GM19397 (cell line): ENCODE results near the gene GTF2IRD1.
"Not testable (repeated sequence)": the region's sequence is repeated elsewhere in the genome, so short reads cannot be mapped to it uniquely, and the experiment has no call there.

Experiments used
- ATAC-seq: cut with Tn5 transposase; IDR thresholded peaks from one replicate; pipeline ENCODE4 v1.9.1; 2021; ENCODE audit warnings: mild to moderate bottlenecking, moderate library complexity; ENCODE audit not compliant: unreplicated experiment

GTF2IRD1 gene

GRCh38 chr7:74453322-74454011 is at the start of gene GTF2IRD1:
TSS of gene GTF2IRD1 (plus strand) at chr7:74453906. CDS start at chr7:74508081, 54,175 bp downstream.
- no peak for ATAC-seq

GRCh38 chr7:74404388-74404700 is 49.4 kb upstream of the GTF2IRD1 start:
- ATAC-seq = no peak

- ATAC-seq = no peak
These were observed 49.0 kb upstream of the GTF2IRD1 start for GRCh38 chr7:74404741-74405140.

- no peak for ATAC-seq
These were observed 48.4 kb upstream of the GTF2IRD1 start for GRCh38 chr7:74405191-74405898.

- ATAC-seq = no peak
These were observed 47.7 kb upstream of the GTF2IRD1 start for GRCh38 chr7:74405899-74406512.

- ATAC-seq = no peak
These were observed 45.7 kb upstream of the GTF2IRD1 start for GRCh38 chr7:74407958-74408357.

- ATAC-seq = no peak
These were observed 44.1 kb upstream of the GTF2IRD1 start for GRCh38 chr7:74409571-74409970.

GRCh38 chr7:74410772-74411171 is 42.9 kb upstream of the GTF2IRD1 start:
- no peak for ATAC-seq

GRCh38 chr7:74411571-74411970 is 42.1 kb upstream of the GTF2IRD1 start:
- not testable (repeated sequence) for ATAC-seq

GRCh38 chr7:74412056-74412455 is 41.6 kb upstream of the GTF2IRD1 start:
- ATAC-seq = no peak

GRCh38 chr7:74412603-74413002 is 41.1 kb upstream of the GTF2IRD1 start:
- ATAC-seq = no peak

- ATAC-seq = not testable (repeated sequence)
These were observed 38.9 kb upstream of the GTF2IRD1 start for GRCh38 chr7:74414595-74415333.

- no peak for ATAC-seq
These were observed 36.2 kb upstream of the GTF2IRD1 start for GRCh38 chr7:74417419-74417971.

GRCh38 chr7:74418076-74418475 is 35.6 kb upstream of the GTF2IRD1 start:
- no peak for ATAC-seq

- ATAC-seq = no peak
These were observed 35.2 kb upstream of the GTF2IRD1 start for GRCh38 chr7:74418538-74418937.

GRCh38 chr7:74419232-74419631 is 34.5 kb upstream of the GTF2IRD1 start:
- not testable (repeated sequence) for ATAC-seq

- no peak for ATAC-seq
These were observed 33.7 kb upstream of the GTF2IRD1 start for GRCh38 chr7:74420006-74420405.

- no peak for ATAC-seq
These were observed 29.3 kb upstream of the GTF2IRD1 start for GRCh38 chr7:74424291-74424880.

GRCh38 chr7:74428023-74428422 is 25.7 kb upstream of the GTF2IRD1 start:
- no peak for ATAC-seq

- ATAC-seq = no peak
These were observed 24.5 kb upstream of the GTF2IRD1 start for GRCh38 chr7:74429153-74429747.
